Measurements from ENCODE around the gene RPS6KC1. TPM values are rescaled to one million over a fixed set of nuclear protein-coding genes. Genes with fewer than 3 reads are reported as not detected.
"Not testable (repeated sequence)": the region's sequence is repeated elsewhere in the genome, so short reads cannot be mapped to it uniquely, and the experiment has no call there.

The RPS6KC1 gene
- total RNA-seq, 1 donor from 2014 or later = 9.3 TPM

GRCh38 chr1:213099682-213100399 lies 48.8 kb downstream of the RPS6KC1 start:
- Histone ChIP-seq H3K27me3 (ENCODE audit: low read depth) (no peaks in the 10 kb centered on the region), H3K27ac (replicated peaks) (no peak overlapping the region), H3K36me3 (peaks cover 32% of the 10 kb centered on the region), H3K4me1 (no peaks in the 10 kb centered on the region), H3K9me3 (replicated peaks) (peaks cover 7% of the 10 kb centered on the region), H3K4me3 (no peak overlapping the region)
- intact Hi-C loops (cut with micrococcal nuclease) = no loop called here
- no peak for TF ChIP-seq CTCF (IDR thresholded peaks at IDR 0.05; ENCODE audit: borderline replicate concordance)
- DNase-seq = no peak

- intact Hi-C loops (cut with micrococcal nuclease) = not testable (repeated sequence)
Measured at GRCh38 chr1:213100565-213100964, 49.5 kb downstream of the RPS6KC1 start.

DNA sequence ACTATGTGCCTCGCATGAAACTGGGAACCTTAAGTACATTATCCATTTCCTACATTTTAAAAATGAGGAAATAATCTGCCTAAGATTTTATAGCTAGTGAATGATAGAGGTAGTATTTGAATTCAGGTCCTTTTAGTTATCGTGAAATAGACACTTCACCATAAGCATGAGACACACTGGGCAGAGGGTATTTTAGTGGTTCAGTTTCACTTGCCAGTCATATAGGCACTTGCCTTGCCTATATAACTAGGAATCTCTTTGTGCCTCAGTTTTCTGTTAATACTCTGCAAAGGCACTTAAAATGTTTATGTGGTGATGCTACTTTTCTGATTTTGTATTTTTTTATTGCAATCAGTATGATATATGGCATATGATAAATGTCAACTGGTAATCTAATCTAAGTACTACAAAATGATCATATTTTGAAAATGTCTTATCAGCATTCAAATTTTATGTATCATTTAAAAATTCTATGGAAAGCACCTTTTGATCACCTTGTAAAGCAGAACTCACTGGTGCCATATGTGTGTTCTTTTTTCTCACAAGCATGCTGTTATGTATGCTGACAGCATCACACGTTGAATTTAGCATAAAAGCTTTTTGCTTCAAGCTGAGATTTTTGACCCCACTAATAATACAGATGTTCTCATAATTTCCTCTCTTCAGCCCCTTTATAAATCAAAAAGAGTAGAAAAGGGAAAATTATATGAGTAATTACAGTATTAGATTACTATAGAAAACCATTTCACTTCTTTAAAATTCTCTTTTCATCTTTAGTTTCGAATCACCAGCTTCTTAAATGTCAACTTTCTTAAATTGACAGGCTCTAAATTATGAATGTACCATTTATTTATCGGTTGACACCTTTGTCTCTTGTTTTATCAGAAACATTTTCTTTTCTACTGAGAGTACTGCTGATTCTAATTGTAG lies 52.6 kb downstream of the RPS6KC1 start:
- no peaks in the 10 kb centered on the region for H3K4me1 ChIP-seq
- no peaks in the 10 kb centered on the region for H3K27me3 ChIP-seq (ENCODE audit: low read depth)
- no peak overlapping the region for H3K4me3 ChIP-seq
- H3K9me3 ChIP-seq (replicated peaks) = peaks cover 5% of the 10 kb centered on the region
- no peak for DNase-seq
- TF ChIP-seq CTCF (IDR thresholded peaks at IDR 0.05; ENCODE audit: borderline replicate concordance) = no peak
- intact Hi-C loops (cut with micrococcal nuclease) = no loop called here
- H3K36me3 ChIP-seq = peaks cover 17% of the 10 kb centered on the region
- no peak overlapping the region for H3K27ac ChIP-seq (replicated peaks)

More at GRCh38 chr1:213100565-213100964, 49.5 kb downstream of the RPS6KC1 start:
- H3K36me3 ChIP-seq = peaks cover 28% of the 10 kb centered on the region
- H3K4me3 ChIP-seq; H3K27ac ChIP-seq (replicated peaks); DNase-seq; H3K9me3 ChIP-seq (replicated peaks); H3K4me1 ChIP-seq; H3K27me3 ChIP-seq (ENCODE audit: low read depth): not testable (repeated sequence)

DNA sequence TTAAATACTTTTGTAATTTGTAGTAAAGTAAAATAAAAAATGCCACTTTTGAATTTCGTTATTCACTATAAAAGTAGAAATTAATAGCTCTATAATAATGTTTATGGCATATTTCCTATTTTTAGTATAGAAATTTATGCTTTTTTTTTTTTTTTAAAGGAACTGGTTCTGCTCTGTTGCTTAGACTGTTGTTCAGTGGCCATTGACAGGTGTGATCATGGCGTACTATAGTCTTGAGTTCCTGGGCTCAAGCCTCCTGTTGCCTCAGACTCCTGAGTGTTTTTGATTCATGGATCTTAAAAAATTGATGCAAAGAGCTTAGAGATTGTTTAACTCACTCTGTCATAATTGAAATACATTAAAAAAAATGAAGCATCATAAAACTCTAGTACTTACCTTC lies 53.6 kb downstream of the RPS6KC1 start:
- H3K27ac ChIP-seq (replicated peaks) = no peak overlapping the region
- peaks cover 5% of the 10 kb centered on the region for H3K9me3 ChIP-seq (replicated peaks)
- H3K4me1 ChIP-seq = peaks cover under 1% of the 10 kb centered on the region
- no peak for DNase-seq
- no peak for TF ChIP-seq CTCF (IDR thresholded peaks at IDR 0.05; ENCODE audit: borderline replicate concordance)
- H3K36me3 ChIP-seq = peaks cover 11% of the 10 kb centered on the region
- no peak overlapping the region for H3K4me3 ChIP-seq
- intact Hi-C loops (cut with micrococcal nuclease) = no loop called here
- no peaks in the 10 kb centered on the region for H3K27me3 ChIP-seq (ENCODE audit: low read depth)

DNA sequence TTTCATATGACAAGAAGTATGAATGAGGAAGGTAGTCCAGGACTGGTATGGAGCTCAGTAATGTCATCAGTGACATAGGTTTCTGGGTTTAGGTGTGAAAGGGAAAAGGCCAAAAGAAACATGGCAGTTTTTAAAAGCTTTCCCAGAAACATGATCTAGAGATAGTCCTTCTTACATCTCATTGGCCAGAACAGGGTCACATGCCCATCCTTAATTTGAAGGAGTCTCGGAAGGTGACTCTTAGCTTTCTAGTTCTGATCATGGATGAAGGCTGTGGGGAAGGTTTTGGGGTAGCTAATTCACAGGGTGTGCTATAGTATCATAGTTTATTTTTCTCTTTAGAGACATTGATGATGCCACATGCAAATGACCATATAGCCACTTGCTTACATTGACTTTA lies 55.3 kb downstream of the RPS6KC1 start:
- H3K27ac ChIP-seq (replicated peaks) = no peak overlapping the region
- H3K36me3 ChIP-seq = peaks cover 11% of the 10 kb centered on the region
- no peak for DNase-seq
- no peak for TF ChIP-seq CTCF (IDR thresholded peaks at IDR 0.05; ENCODE audit: borderline replicate concordance)
- H3K27me3 ChIP-seq (ENCODE audit: low read depth) = no peaks in the 10 kb centered on the region
- intact Hi-C loops (cut with micrococcal nuclease) = no loop called here
- H3K4me1 ChIP-seq = peaks cover 15% of the 10 kb centered on the region
- no peak overlapping the region for H3K4me3 ChIP-seq
- H3K9me3 ChIP-seq (replicated peaks) = peaks cover 5% of the 10 kb centered on the region

All from left ventricle myocardium inferior (tissue), 1 donor.